Endothelial cell (in vitro differentiated cells): ENCODE data around the gene TLR10. TPM values are rescaled to one million over a fixed set of nuclear protein-coding genes. Genes with fewer than 3 reads are reported as not detected.
A peak's percentile ranks its signal among the peaks of the same experiment; 100 is the strongest.

Source experiments
- DNase-seq: peaks from one replicate; pipeline ENCODE4 v3.0.0; 2021; ENCODE audit warnings: low spot score
- H3K27ac Mint-ChIP-seq: one replicate; pipeline ENCODE4 v1.8.0; 2021; ENCODE audit warnings: mixed read lengths, inconsistent platforms; ENCODE audit not compliant: unreplicated experiment
- H3K27me3 Mint-ChIP-seq: one replicate; pipeline ENCODE4 v1.8.0; 2021; ENCODE audit warnings: mild to moderate bottlenecking, moderate library complexity, mixed read lengths, inconsistent platforms; ENCODE audit not compliant: unreplicated experiment
- H3K36me3 Mint-ChIP-seq: one replicate; pipeline ENCODE4 v1.8.0; 2021; ENCODE audit warnings: mild to moderate bottlenecking, low read depth, mixed read lengths, inconsistent platforms; ENCODE audit not compliant: unreplicated experiment
- H3K4me1 Mint-ChIP-seq: one replicate; pipeline ENCODE4 v1.8.0; 2021; ENCODE audit warnings: mild to moderate bottlenecking, mixed read lengths, inconsistent platforms; ENCODE audit not compliant: unreplicated experiment
- H3K4me3 Mint-ChIP-seq: one replicate; pipeline ENCODE4 v1.8.0; 2021; ENCODE audit warnings: mild to moderate bottlenecking, mixed read lengths, inconsistent platforms; ENCODE audit not compliant: unreplicated experiment
- H3K9me3 Mint-ChIP-seq: one replicate; pipeline ENCODE4 v1.8.0; 2021; ENCODE audit warnings: mixed read lengths, inconsistent platforms; ENCODE audit not compliant: unreplicated experiment
- CTCF ChIP-seq: fragments of 200-600 bp; sonication (generic); IDR thresholded peaks from one replicate; pipeline ENCODE4 v1.5.0; 2021; ENCODE audit warnings: antibody characterized with exemption; ENCODE audit not compliant: unreplicated experiment
- total RNA-seq: library from RNA; stranded (reverse); fragmentation: NEBNext Ultra II Directional; extraction: Animal tissue kit (Norgen Biotek cat#: 25700); gene quantifications from one replicate; pipeline ENCODE4 v1.2.1, GENCODE V29; 2021; ENCODE audit not compliant: unreplicated experiment

TLR10 gene
- total RNA-seq, 1 donor from 2014 or later = not detected

- H3K27ac Mint-ChIP-seq = no peak overlapping the region
- DNase-seq = no peak
- H3K36me3 Mint-ChIP-seq = peaks cover 13% of the 10 kb centered on the region
- peaks cover 4% of the 10 kb centered on the region for H3K9me3 Mint-ChIP-seq
- no peaks in the 10 kb centered on the region for H3K4me1 Mint-ChIP-seq
- H3K27me3 Mint-ChIP-seq = peaks cover 7% of the 10 kb centered on the region
- no peak overlapping the region for H3K4me3 Mint-ChIP-seq
- TF ChIP-seq CTCF = no peak
Measured at GRCh38 chr4:38749336-38749735, 33.5 kb downstream of the TLR10 start.

- Mint-ChIP-seq H3K4me1 (peaks cover 8% of the 10 kb centered on the region), H3K27ac (no peak overlapping the region), H3K9me3 (peaks cover 4% of the 10 kb centered on the region), H3K36me3 (peaks cover 13% of the 10 kb centered on the region), H3K27me3 (peaks cover 9% of the 10 kb centered on the region), H3K4me3 (no peak overlapping the region)
- DNase-seq = no peak
- TF ChIP-seq CTCF = no peak
Measured at GRCh38 chr4:38747629-38748028, 35.2 kb downstream of the TLR10 start.

- H3K36me3 Mint-ChIP-seq = peaks cover 13% of the 10 kb centered on the region
- peaks cover 6% of the 10 kb centered on the region for H3K27me3 Mint-ChIP-seq
- no peak for DNase-seq
- H3K27ac Mint-ChIP-seq = no peak overlapping the region
- no peak overlapping the region for H3K4me3 Mint-ChIP-seq
- peaks cover 8% of the 10 kb centered on the region for H3K4me1 Mint-ChIP-seq
- TF ChIP-seq CTCF = no peak
- H3K9me3 Mint-ChIP-seq = peaks cover 4% of the 10 kb centered on the region
Measured at GRCh38 chr4:38745881-38746280, 36.9 kb downstream of the TLR10 start.

GRCh38 chr4:38743866-38744265 is 38.9 kb downstream of the TLR10 start:
- no peak for DNase-seq
- Mint-ChIP-seq H3K4me1 (peaks cover 8% of the 10 kb centered on the region), H3K27ac (peak overlapping the region; percentile 22), H3K36me3 (peaks cover 13% of the 10 kb centered on the region), H3K9me3 (peaks cover 4% of the 10 kb centered on the region), H3K27me3 (peaks cover 2% of the 10 kb centered on the region), H3K4me3 (no peak overlapping the region)
- TF ChIP-seq CTCF = no peak

GRCh38 chr4:38740303-38740702 is 42.5 kb downstream of the TLR10 start:
- Mint-ChIP-seq H3K27ac (no peak overlapping the region), H3K36me3 (no peaks in the 10 kb centered on the region), H3K27me3 (peaks cover 2% of the 10 kb centered on the region), H3K4me1 (peaks cover 8% of the 10 kb centered on the region), H3K9me3 (no peaks in the 10 kb centered on the region), H3K4me3 (no peak overlapping the region)
- TF ChIP-seq CTCF = no peak
- DNase-seq = no peak
